HEK293T (cell line): ENCODE results near the gene GRM5.
A peak's percentile ranks its signal among the peaks of the same experiment; 100 is the strongest.

Experiments used
- CTCF ChIA-PET: fragments of 350-600 bp; formaldehyde crosslinking; extraction: SDS; loops from one replicate; lab custom pipeline; 2021; ENCODE audit warnings: antibody characterized with exemption, inconsistent platforms; lab: Yijun Ruan, JAX
- POLR2A ChIA-PET: fragments of 350-600 bp; formaldehyde crosslinking; extraction: SDS; loops from one replicate; lab custom pipeline; 2020; ENCODE audit warnings: antibody characterized with exemption, inconsistent platforms; lab: Yijun Ruan, JAX
- DNase-seq: peaks from one replicate; pipeline ENCODE4 v3.0.0; 2012; ENCODE audit warnings: mixed read lengths; ENCODE audit errors: extremely low spot score
- ARNT ChIP-seq: fragments of 450-650 bp; IDR thresholded peaks from 2 replicates; pipeline ENCODE4 v1.6.1; 2017; ENCODE audit warnings: mild to moderate bottlenecking
- BHLHE40 ChIP-seq: fragments of 450-650 bp; IDR thresholded peaks from 2 replicates; pipeline ENCODE4 v1.6.1; 2016; ENCODE audit warnings: mild to moderate bottlenecking, moderate library complexity, borderline replicate concordance
- CTBP1 ChIP-seq: fragments of 450-650 bp; IDR thresholded peaks from 2 replicates; pipeline ENCODE4 v1.6.1; 2016; ENCODE audit warnings: borderline replicate concordance
- ELF4 ChIP-seq: fragments of 450-650 bp; IDR thresholded peaks from 2 replicates; pipeline ENCODE4 v1.6.1; 2017; ENCODE audit warnings: antibody characterized with exemption
- FOXA1 ChIP-seq: fragments of 450-650 bp; IDR thresholded peaks from 2 replicates; pipeline ENCODE4 v1.6.1; 2016; ENCODE audit warnings: mild to moderate bottlenecking
- FOXK2 ChIP-seq: fragments of 450-650 bp; IDR thresholded peaks from 2 replicates; pipeline ENCODE4 v1.6.1; 2016; ENCODE audit warnings: mild to moderate bottlenecking
- FOXM1 ChIP-seq: fragments of 450-650 bp; IDR thresholded peaks from 2 replicates; pipeline ENCODE4 v1.6.1; 2017; ENCODE audit warnings: mild to moderate bottlenecking, borderline replicate concordance
- HDGF ChIP-seq: fragments of 450-650 bp; IDR thresholded peaks from 2 replicates; pipeline ENCODE4 v1.6.1; 2017; ENCODE audit warnings: antibody characterized with exemption, borderline replicate concordance
- L3MBTL2 ChIP-seq: fragments of 450-650 bp; conservative IDR thresholded peaks from 2 replicates; pipeline ENCODE4 v1.6.1; 2016; ENCODE audit warnings: mild to moderate bottlenecking
- LEF1 ChIP-seq: fragments of 450-650 bp; IDR thresholded peaks from 2 replicates; pipeline ENCODE4 v1.6.1; 2017; ENCODE audit warnings: mild to moderate bottlenecking, borderline replicate concordance
- NFRKB ChIP-seq: fragments of 450-650 bp; IDR thresholded peaks from 2 replicates; pipeline ENCODE4 v1.6.1; 2016; ENCODE audit warnings: mild to moderate bottlenecking, moderate library complexity
- SP1 ChIP-seq: fragments of 450-650 bp; IDR thresholded peaks from 2 replicates; pipeline ENCODE4 v1.6.1; 2017
- SUZ12 ChIP-seq: fragments of 450-650 bp; IDR thresholded peaks from 2 replicates; pipeline ENCODE4 v1.6.1; 2016; ENCODE audit warnings: mild to moderate bottlenecking
- TARDBP ChIP-seq: fragments of 450-650 bp; IDR thresholded peaks from 2 replicates; pipeline ENCODE4 v1.6.1; 2016
- ZNF384 ChIP-seq: fragments of 450-650 bp; IDR thresholded peaks from 2 replicates; pipeline ENCODE4 v1.6.1; 2016
- TF ChIP-seq, protein P1 (sequence below): fragments of 450-650 bp; IDR thresholded peaks from 2 replicates; pipeline ENCODE4 v1.6.1; 2016

The GRM5 gene

DNA sequence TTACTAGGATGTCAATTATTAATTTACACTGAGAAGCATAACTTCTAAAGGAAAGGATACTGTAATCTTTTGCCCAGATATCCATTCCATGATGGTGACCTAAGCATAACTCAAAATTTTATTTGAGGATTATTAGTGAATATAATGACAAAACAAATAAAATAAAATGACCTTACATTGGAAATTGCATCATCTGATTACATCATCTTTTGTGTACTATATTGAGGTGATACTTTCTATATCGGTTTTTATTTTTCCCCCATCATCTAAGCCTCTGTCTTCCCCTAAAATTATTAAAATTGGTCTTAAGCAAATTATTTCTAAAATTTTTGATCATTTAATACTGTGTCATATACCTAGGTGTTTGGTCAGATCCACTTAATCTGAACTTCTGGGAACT lies 578.1 kb downstream of the GRM5 start:
- CTCF ChIA-PET, result no interaction called here
- no peak for DNase-seq
- POLR2A ChIA-PET, result no interaction called here
- TF ChIP-seq LEF1, result no peak
- TF ChIP-seq, protein P1, sequence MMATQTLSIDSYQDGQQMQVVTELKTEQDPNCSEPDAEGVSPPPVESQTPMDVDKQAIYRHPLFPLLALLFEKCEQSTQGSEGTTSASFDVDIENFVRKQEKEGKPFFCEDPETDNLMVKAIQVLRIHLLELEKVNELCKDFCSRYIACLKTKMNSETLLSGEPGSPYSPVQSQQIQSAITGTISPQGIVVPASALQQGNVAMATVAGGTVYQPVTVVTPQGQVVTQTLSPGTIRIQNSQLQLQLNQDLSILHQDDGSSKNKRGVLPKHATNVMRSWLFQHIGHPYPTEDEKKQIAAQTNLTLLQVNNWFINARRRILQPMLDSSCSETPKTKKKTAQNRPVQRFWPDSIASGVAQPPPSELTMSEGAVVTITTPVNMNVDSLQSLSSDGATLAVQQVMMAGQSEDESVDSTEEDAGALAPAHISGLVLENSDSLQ, result no peak
- TF ChIP-seq SUZ12, result no peak
- TF ChIP-seq FOXK2, result no peak
- no peak for TF ChIP-seq FOXM1
- TF ChIP-seq NFRKB, result no peak
- no peak for TF ChIP-seq ELF4
- TF ChIP-seq CTBP1, result no peak

- DNase-seq, result peak; percentile 63
- CTCF ChIA-PET, result interaction anchor here (0.5 to 1.0 kb wide), 7 partner anchors 8 to 157 kb away, joined by 3 read pairs; no protein-coding TSS in a partner anchor
- TF ChIP-seq NFRKB (no peak), LEF1 (no peak), SUZ12 (no peak), ARNT (no peak), FOXM1 (no peak), TARDBP (no peak), FOXA1 (no peak), ELF4 (no peak), CTBP1 (no peak), HDGF (no peak)
- TF ChIP-seq, protein P1, result no peak
- POLR2A ChIA-PET, result no interaction called here
These were observed 580.7 kb downstream of the GRM5 start for GRCh38 chr11:88484873-88485621.

DNA sequence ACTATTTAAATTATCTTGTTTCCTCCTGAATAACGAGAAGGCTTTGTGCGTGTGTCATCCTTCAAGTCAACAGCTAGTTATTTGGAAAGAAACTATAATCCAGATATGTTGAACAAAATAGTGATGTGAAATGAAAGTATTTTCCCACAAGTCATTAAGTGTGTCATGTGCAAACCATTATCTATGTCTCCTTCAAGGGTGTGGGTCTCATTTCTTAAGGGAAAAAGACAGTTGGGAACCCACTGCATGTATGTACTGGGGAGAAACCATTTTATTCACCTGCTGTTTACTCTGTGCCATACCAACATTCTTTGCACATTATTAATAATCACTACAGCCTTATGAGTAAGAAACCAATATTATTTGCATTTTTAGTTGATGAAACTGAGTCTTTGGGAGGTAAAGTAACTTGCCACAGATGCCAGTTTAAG lies 582.9 kb downstream of the GRM5 start:
- ChIA-PET CTCF (no interaction called here), POLR2A (no interaction called here)
- DNase-seq, result no peak
- TF ChIP-seq SUZ12 (no peak), ELF4 (no peak), ZNF384 (no peak), NFRKB (no peak), LEF1 (no peak), CTBP1 (no peak), HDGF (no peak), TARDBP (no peak), FOXK2 (no peak), SP1 (no peak), BHLHE40 (no peak), ARNT (no peak), L3MBTL2 (no peak)
- TF ChIP-seq, protein P1, result no peak

DNA sequence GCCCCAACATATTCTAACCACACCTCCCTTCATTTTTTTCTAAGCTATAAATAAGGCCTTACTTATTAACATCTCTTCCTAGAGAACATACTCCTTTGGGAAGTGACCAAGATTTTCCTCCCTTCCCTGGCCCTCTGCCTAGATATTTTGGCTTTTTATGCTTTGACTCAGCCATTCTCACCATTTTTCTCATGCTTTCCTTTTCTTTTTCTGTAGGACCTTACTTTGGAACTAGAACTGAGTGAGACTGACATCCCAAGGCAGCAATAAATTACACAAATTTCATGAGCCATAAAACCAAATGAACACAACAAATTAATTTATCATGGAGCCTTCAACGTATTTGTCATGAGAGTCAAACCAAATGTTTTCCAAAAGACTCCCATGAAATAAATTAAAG lies 585.6 kb downstream of the GRM5 start:
- TF ChIP-seq SUZ12 (no peak), ZNF384 (no peak), BHLHE40 (no peak), SP1 (no peak), LEF1 (no peak), CTBP1 (no peak), TARDBP (no peak), L3MBTL2 (no peak), ELF4 (no peak), NFRKB (no peak), FOXK2 (no peak)
- ChIA-PET CTCF (no interaction called here), POLR2A (no interaction called here)
- no peak for DNase-seq

- ChIA-PET POLR2A (no interaction called here), CTCF (no interaction called here)
- no peak for TF ChIP-seq FOXA1
- TF ChIP-seq, protein P1, result no peak
- no peak for TF ChIP-seq BHLHE40
- TF ChIP-seq TARDBP, result no peak
- no peak for TF ChIP-seq ARNT
- no peak for TF ChIP-seq CTBP1
- no peak for TF ChIP-seq SP1
- no peak for TF ChIP-seq L3MBTL2
- no peak for TF ChIP-seq FOXM1
- no peak for TF ChIP-seq LEF1
- TF ChIP-seq HDGF, result no peak
- no peak for TF ChIP-seq ZNF384
- no peak for TF ChIP-seq FOXK2
- TF ChIP-seq SUZ12, result no peak
- TF ChIP-seq NFRKB, result no peak
- no peak for TF ChIP-seq ELF4
- DNase-seq, result no peak
These were observed 587.5 kb downstream of the GRM5 start for GRCh38 chr11:88478136-88478815.
